RWPE1 (cell line): ENCODE data around the gene FGG.
"Not testable (repeated sequence)": the region's sequence is repeated elsewhere in the genome, so short reads cannot be mapped to it uniquely, and the experiment has no call there.

Experiments
- CTCF ChIA-PET: fragments of 350-600 bp; sonication (Branson Sonifier 250); formaldehyde crosslinking; extraction: SDS; loops from one replicate; lab custom pipeline; 2021; lab: Yijun Ruan, JAX
- POLR2A ChIA-PET: fragments of 400-600 bp; formaldehyde crosslinking; extraction: SDS; loops from one replicate; lab custom pipeline; 2020; ENCODE audit warnings: antibody characterized with exemption; ENCODE audit not compliant: low non-redundant PET; lab: Yijun Ruan, JAX
- DNase-seq: peaks from one replicate; pipeline ENCODE4 v3.0.0; 2012; ENCODE audit warnings: low spot score
- H3K27ac ChIP-seq: fragments of 450-650 bp; 2 replicates; pipeline ENCODE4 v1.5.1; 2017
- CTCF ChIP-seq: fragments of 450-650 bp; conservative IDR thresholded peaks from 2 replicates; pipeline ENCODE4 v1.5.1; 2017; ENCODE audit warnings: low read depth, mild to moderate bottlenecking

FGG gene

GRCh38 chr4:154602404-154603020 is 9.9 kb downstream of the FGG start:
- H3K27ac ChIP-seq, result no peak overlapping the region
- ChIA-PET CTCF (interaction anchor here (1.1 to 1.5 kb wide), 2 partner anchors 16 to 38 kb away, joined by 3 to 4 read pairs; no protein-coding TSS in a partner anchor), POLR2A (no interaction called here)
- peak; percentile 81 for DNase-seq
- no peak for TF ChIP-seq CTCF

GRCh38 chr4:154597798-154598774 is 14.4 kb downstream of the FGG start:
- DNase-seq, result no peak
- no peak overlapping the region for H3K27ac ChIP-seq
- ChIA-PET POLR2A (no interaction called here), CTCF (interaction anchor here (0.6 kb wide), 1 partner anchor 20 kb away, joined by 3 read pairs; no protein-coding TSS in a partner anchor)
- TF ChIP-seq CTCF, result no peak

GRCh38 chr4:154597281-154597680 is 15.2 kb downstream of the FGG start:
- CTCF ChIA-PET, POLR2A ChIA-PET, DNase-seq, H3K27ac ChIP-seq: not testable (repeated sequence)

GRCh38 chr4:154595807-154596206 is 16.6 kb downstream of the FGG start:
- no peak for TF ChIP-seq CTCF
- ChIA-PET CTCF (no interaction called here), POLR2A (no interaction called here)
- no peak overlapping the region for H3K27ac ChIP-seq
- DNase-seq, result no peak

- CTCF ChIA-PET, result interaction anchor here (0.6 to 2.3 kb wide), 5 partner anchors 14 to 883 kb away, joined by 3 to 6 read pairs (median 3); no protein-coding TSS in a partner anchor
- H3K27ac ChIP-seq, DNase-seq, POLR2A ChIA-PET: not testable (repeated sequence)
These were observed 18.1 kb downstream of the FGG start for GRCh38 chr4:154594343-154594742.

- no peak for TF ChIP-seq CTCF
- H3K27ac ChIP-seq, result no peak overlapping the region
- POLR2A ChIA-PET, result no interaction called here
- no peak for DNase-seq
- CTCF ChIA-PET, result interaction anchor here (0.5 to 2.3 kb wide), 5 partner anchors 24 to 882 kb away, joined by 3 to 6 read pairs (median 4); no protein-coding TSS in a partner anchor
These were observed 18.6 kb downstream of the FGG start for GRCh38 chr4:154593868-154594267.

GRCh38 chr4:154591890-154592289 is 20.6 kb downstream of the FGG start:
- POLR2A ChIA-PET, result no interaction called here
- no peak for DNase-seq
- no peak overlapping the region for H3K27ac ChIP-seq
- CTCF ChIA-PET, result no interaction called here
- TF ChIP-seq CTCF, result no peak
